GM10847 (cell line): Measurements from ENCODE around the gene STRA6.

Source experiments
- POLR2A ChIP-seq: IDR thresholded peaks from 2 replicates; pipeline ENCODE4 v1.6.1; 2011; ENCODE audit not compliant: insufficient read length; ENCODE audit errors: extremely low read depth

STRA6 gene

GRCh38 chr15:74171965-74172541 lies 30.5 kb downstream of the STRA6 start:
- TF ChIP-seq POLR2A = no peak

GRCh38 chr15:74170875-74171578 lies 31.6 kb downstream of the STRA6 start:
- TF ChIP-seq POLR2A = no peak

GRCh38 chr15:74170071-74170844 lies 32.3 kb downstream of the STRA6 start:
- no peak for TF ChIP-seq POLR2A

GRCh38 chr15:74168711-74169126 lies 33.9 kb downstream of the STRA6 start:
- TF ChIP-seq POLR2A = no peak

- TF ChIP-seq POLR2A = no peak
Observed at GRCh38 chr15:74167891-74168331, 34.7 kb downstream of the STRA6 start.

GRCh38 chr15:74165461-74165860 lies 37.1 kb downstream of the STRA6 start:
- TF ChIP-seq POLR2A = no peak

GRCh38 chr15:74159773-74160172 lies 42.8 kb downstream of the STRA6 start:
- no peak for TF ChIP-seq POLR2A

GRCh38 chr15:74158855-74159650 lies 43.5 kb downstream of the STRA6 start:
- no peak for TF ChIP-seq POLR2A

GRCh38 chr15:74157868-74158827 lies 44.4 kb downstream of the STRA6 start:
- no peak for TF ChIP-seq POLR2A

- no peak for TF ChIP-seq POLR2A
Observed at GRCh38 chr15:74156678-74157411, 45.7 kb downstream of the STRA6 start.

- no peak for TF ChIP-seq POLR2A
Observed at GRCh38 chr15:74155766-74156417, 46.7 kb downstream of the STRA6 start.

- TF ChIP-seq POLR2A = no peak
Observed at GRCh38 chr15:74147051-74147450, 55.5 kb downstream of the STRA6 start.

GRCh38 chr15:74146277-74146800 lies 56.2 kb downstream of the STRA6 start:
- TF ChIP-seq POLR2A = no peak

GRCh38 chr15:74144153-74144775 lies 58.3 kb downstream of the STRA6 start:
- no peak for TF ChIP-seq POLR2A
